ENCODE data around the gene MND1. TPM values are rescaled to one million over a fixed set of nuclear protein-coding genes. Genes with fewer than 3 reads are reported as not detected.

MND1 gene
- total RNA-seq, 6 donors from 2014 or later, result 1.2 to 3.2 (median 1.3) TPM; not detected in 2

GRCh38 chr4:153419029-153419428 lies 74.5 kb downstream of the MND1 start:
- Histone ChIP-seq H3K4me1 (no peaks in the 10 kb centered on the region), H3K27ac (no peak overlapping the region), H3K9me3 (no peaks in the 10 kb centered on the region), H3K27me3 (no peaks in the 10 kb centered on the region), H3K36me3 (no peaks in the 10 kb centered on the region), H3K4me3 (no peak overlapping the region)
- WGBS, 2 donors, result 83 to 86% methylated on average over 5 of the region's 5 CpGs
- ATAC-seq (ENCODE audit: low FRiP score in 2 of 2) (no peak), DNase-seq (no peak)
- no peak for TF ChIP-seq EP300 (IDR thresholded peaks at IDR 0.05)
- TF ChIP-seq CTCF (IDR thresholded peaks at IDR 0.05), result no peak
- no peak for TF ChIP-seq POLR2A (IDR thresholded peaks at IDR 0.05)
- TF ChIP-seq POLR2AphosphoS5 (IDR thresholded peaks at IDR 0.05), result no peak

DNA sequence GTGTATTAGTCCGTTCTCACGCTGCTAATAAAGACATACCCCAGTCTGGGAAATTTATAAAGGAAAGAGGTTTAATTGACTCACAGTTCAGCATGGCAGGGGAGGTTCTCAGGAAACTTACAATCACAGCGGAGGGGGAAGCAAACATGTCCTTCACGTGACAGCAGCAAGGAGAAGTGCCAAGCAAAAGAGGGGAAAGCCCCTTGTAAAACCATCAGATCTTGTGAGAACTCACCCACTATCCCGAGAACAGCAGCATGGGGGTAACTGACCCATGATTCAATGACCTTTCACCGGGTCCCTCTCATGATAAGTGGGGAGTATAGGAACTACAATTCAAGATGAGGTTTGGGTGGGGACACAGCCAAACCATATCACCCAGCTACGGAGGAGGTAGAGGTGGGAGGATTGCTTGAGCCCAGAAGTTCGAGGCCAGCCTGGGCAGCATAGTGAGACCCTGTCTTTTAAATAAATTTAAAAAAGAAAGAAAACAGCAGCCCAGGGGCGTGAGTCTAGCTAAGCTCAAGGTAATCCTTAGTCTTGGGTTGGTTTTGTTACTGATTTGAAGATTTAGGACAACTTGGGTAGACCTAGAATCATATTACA lies 75.3 kb downstream of the MND1 start:
- no peak for ATAC-seq (ENCODE audit: low FRiP score in 2 of 2)
- 83 to 86% methylated on average over 9 of the region's 9 CpGs for WGBS, 2 donors
- H3K36me3 ChIP-seq, result no peaks in the 10 kb centered on the region
- TF ChIP-seq CTCF (IDR thresholded peaks at IDR 0.05), result no peak
- no peak for TF ChIP-seq EP300 (IDR thresholded peaks at IDR 0.05)
- no peak for TF ChIP-seq POLR2A (IDR thresholded peaks at IDR 0.05)
- TF ChIP-seq POLR2AphosphoS5 (IDR thresholded peaks at IDR 0.05), result no peak
- H3K4me1 ChIP-seq, result no peaks in the 10 kb centered on the region
- no peaks in the 10 kb centered on the region for H3K27me3 ChIP-seq
- H3K9me3 ChIP-seq, result no peaks in the 10 kb centered on the region
- no peak for DNase-seq
- H3K27ac ChIP-seq, result no peak overlapping the region
- H3K4me3 ChIP-seq, result no peak overlapping the region

GRCh38 chr4:153420361-153420760 lies 75.9 kb downstream of the MND1 start:
- Histone ChIP-seq H3K4me3 (no peak overlapping the region), H3K36me3 (no peaks in the 10 kb centered on the region), H3K27me3 (no peaks in the 10 kb centered on the region), H3K27ac (no peak overlapping the region), H3K9me3 (no peaks in the 10 kb centered on the region), H3K4me1 (no peaks in the 10 kb centered on the region)
- no peak for DNase-seq
- ATAC-seq (ENCODE audit: low FRiP score in 2 of 2), result no peak
- 92 to 98% methylated on average over 2 of the region's 2 CpGs for WGBS, 2 donors
- no peak for TF ChIP-seq EP300 (IDR thresholded peaks at IDR 0.05)
- TF ChIP-seq POLR2A (IDR thresholded peaks at IDR 0.05), result no peak
- TF ChIP-seq POLR2AphosphoS5 (IDR thresholded peaks at IDR 0.05), result no peak
- no peak for TF ChIP-seq CTCF (IDR thresholded peaks at IDR 0.05)

GRCh38 chr4:153421941-153422340 lies 77.5 kb downstream of the MND1 start:
- no peaks in the 10 kb centered on the region for H3K9me3 ChIP-seq
- DNase-seq (no peak), ATAC-seq (ENCODE audit: low FRiP score in 2 of 2) (no peak)
- 93 to 94% methylated on average over 3 of the region's 3 CpGs for WGBS, 2 donors
- no peak for TF ChIP-seq POLR2AphosphoS5 (IDR thresholded peaks at IDR 0.05)
- TF ChIP-seq CTCF (IDR thresholded peaks at IDR 0.05), result no peak
- TF ChIP-seq POLR2A (IDR thresholded peaks at IDR 0.05), result no peak
- TF ChIP-seq EP300 (IDR thresholded peaks at IDR 0.05), result no peak
- H3K27ac ChIP-seq, result no peak overlapping the region
- H3K4me3 ChIP-seq, result no peak overlapping the region
- H3K27me3 ChIP-seq, result no peaks in the 10 kb centered on the region
- H3K36me3 ChIP-seq, result no peaks in the 10 kb centered on the region
- H3K4me1 ChIP-seq, result no peaks in the 10 kb centered on the region

GRCh38 chr4:153426207-153426885 lies 81.9 kb downstream of the MND1 start:
- Histone ChIP-seq H3K27ac (no peak overlapping the region), H3K27me3 (no peaks in the 10 kb centered on the region), H3K9me3 (no peaks in the 10 kb centered on the region), H3K4me3 (no peak overlapping the region), H3K36me3 (no peaks in the 10 kb centered on the region), H3K4me1 (no peaks in the 10 kb centered on the region)
- DNase-seq (no peak), ATAC-seq (ENCODE audit: low FRiP score in 2 of 2) (no peak)
- WGBS, 2 donors, result 83 to 92% methylated on average over 4 of the region's 4 CpGs
- TF ChIP-seq EP300 (IDR thresholded peaks at IDR 0.05), result no peak
- no peak for TF ChIP-seq CTCF (IDR thresholded peaks at IDR 0.05)
- TF ChIP-seq POLR2AphosphoS5 (IDR thresholded peaks at IDR 0.05), result no peak
- no peak for TF ChIP-seq POLR2A (IDR thresholded peaks at IDR 0.05)
